HFFc6 (cell line): ENCODE results near the gene MRPL51. TPM values are rescaled to one million over a fixed set of nuclear protein-coding genes. Genes with fewer than 3 reads are reported as not detected.

Source experiments
- DNase-seq: peaks from one replicate; pipeline ENCODE4 v3.0.0-alpha.2; 2018
- H3K27ac Mint-ChIP-seq: 2 replicates; pipeline ENCODE4 v1.8.0; 2020; ENCODE audit warnings: mild to moderate bottlenecking, mixed read lengths
- H3K27me3 Mint-ChIP-seq: 2 replicates; pipeline ENCODE4 v1.8.0; 2021; ENCODE audit warnings: mild to moderate bottlenecking, moderate library complexity, mixed read lengths; ENCODE audit not compliant: insufficient read depth
- H3K36me3 Mint-ChIP-seq: 2 replicates; pipeline ENCODE4 v1.8.0; 2021; ENCODE audit warnings: low read depth, mixed read lengths
- H3K4me1 Mint-ChIP-seq: 2 replicates; pipeline ENCODE4 v1.8.0; 2020; ENCODE audit warnings: low read depth, mixed read lengths
- H3K4me3 Mint-ChIP-seq: 2 replicates; pipeline ENCODE4 v1.8.0; 2020; ENCODE audit warnings: mild to moderate bottlenecking, moderate library complexity, mixed read lengths
- H3K9me3 Mint-ChIP-seq: 2 replicates; pipeline ENCODE4 v1.8.0; 2020; ENCODE audit warnings: mild to moderate bottlenecking, mixed read lengths
- CTCF ChIP-seq: fragments of 200-600 bp; sonication (generic); IDR thresholded peaks from 2 replicates; pipeline ENCODE4 v1.5.0; 2021; ENCODE audit warnings: antibody characterized with exemption, mild to moderate bottlenecking
- total RNA-seq, 6 experiments: library from RNA; stranded (reverse); fragmentation: NEBNext Ultra II Directional; extraction: Animal tissue kit (Norgen Biotek cat#: 25700); gene quantifications; 2 replicates in 1 of 6; 3 replicates in 5 of 6; pipeline ENCODE4 v1.2.3, GENCODE V29; 2021

MRPL51 gene
- total RNA-seq, 6 experiments from 2014 or later: 227 to 290 (median 257) TPM

DNA sequence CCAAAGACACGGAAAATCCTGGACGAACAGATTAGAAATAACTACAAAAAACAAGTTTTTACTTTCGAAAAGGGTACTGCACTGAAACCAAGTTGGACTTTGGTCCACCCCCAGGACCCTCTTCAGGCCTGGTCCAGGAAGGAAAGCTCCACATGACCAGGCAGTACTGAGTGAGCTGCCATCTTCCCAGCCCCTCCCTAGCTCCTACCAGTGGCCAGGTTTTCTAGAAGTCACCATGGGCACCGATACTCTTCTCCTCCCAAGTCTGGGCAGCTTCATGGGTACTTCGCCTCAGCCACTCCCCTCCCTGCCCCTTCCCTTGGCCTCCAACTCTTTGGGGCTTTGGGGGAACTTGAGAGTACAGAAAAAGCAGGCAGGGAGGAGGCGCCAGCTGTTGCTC lies 29.2 kb downstream of the MRPL51 start:
- TF ChIP-seq CTCF: no peak
- no peak for DNase-seq
- peaks cover 21% of the 10 kb centered on the region for H3K4me1 Mint-ChIP-seq
- H3K27me3 Mint-ChIP-seq: peaks cover 6% of the 10 kb centered on the region
- H3K9me3 Mint-ChIP-seq: no peaks in the 10 kb centered on the region
- no peak overlapping the region for H3K4me3 Mint-ChIP-seq
- H3K27ac Mint-ChIP-seq: no peak overlapping the region
- peaks cover 33% of the 10 kb centered on the region for H3K36me3 Mint-ChIP-seq

DNA sequence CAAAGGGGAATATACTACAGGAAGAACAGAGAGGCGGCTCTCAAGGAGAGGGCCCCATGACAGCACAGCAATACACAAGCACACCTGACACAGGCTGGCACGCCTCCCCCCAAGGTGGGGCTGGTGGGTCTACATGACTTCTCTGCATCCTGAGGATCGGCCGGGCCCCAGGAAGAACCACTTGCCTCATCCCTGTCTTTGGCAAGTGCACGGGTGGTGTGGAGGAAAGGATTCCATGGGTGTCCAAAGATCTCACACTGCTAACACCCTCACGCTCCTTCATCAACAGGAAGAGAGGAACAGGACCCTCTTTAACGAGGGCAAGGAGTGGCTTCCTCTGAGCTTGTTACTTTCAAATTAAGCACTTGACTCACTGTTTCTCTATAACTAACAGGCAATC lies 29.8 kb downstream of the MRPL51 start:
- Mint-ChIP-seq H3K27ac (no peak overlapping the region), H3K4me3 (no peak overlapping the region), H3K4me1 (peaks cover 14% of the 10 kb centered on the region), H3K27me3 (peaks cover 3% of the 10 kb centered on the region), H3K9me3 (no peaks in the 10 kb centered on the region), H3K36me3 (peaks cover 33% of the 10 kb centered on the region)
- DNase-seq: no peak
- no peak for TF ChIP-seq CTCF

DNA sequence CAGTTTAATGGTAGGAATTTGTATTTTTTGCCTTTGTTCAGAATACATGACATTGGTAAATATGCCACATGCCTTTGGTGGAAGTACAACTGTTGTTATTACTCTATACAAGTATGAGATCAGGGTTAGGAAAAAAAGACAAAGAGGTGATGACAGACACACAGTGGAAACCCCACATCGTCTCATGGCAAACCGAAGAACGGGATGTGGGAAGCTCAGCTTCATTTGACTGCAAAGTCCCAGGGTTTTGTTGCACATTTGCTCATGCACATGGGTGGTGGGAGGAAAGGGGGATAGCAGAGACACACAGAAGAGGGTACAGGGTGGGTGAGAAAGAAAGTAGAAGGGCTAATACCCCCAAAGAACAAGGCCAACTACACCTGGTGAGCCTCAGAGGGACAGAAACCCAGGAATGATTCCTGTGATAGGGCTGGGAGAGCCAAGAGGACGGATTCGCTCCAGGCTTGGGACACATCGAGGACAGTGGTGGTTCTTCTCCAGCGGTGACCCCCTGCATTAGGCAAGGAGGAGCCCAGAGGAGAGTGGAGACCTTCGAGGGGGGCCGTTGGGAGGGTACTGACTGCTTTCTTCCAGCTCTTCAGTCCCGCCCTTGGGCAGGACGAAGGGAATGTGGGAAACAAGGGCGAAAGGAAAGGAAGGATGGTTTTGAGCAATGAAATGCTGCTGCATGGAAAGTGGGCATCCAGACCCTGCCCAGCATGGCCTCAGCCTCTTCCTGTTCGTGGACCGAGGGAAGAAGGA lies 30.6 kb downstream of the MRPL51 start:
- Mint-ChIP-seq H3K27ac (no peak overlapping the region), H3K4me1 (peaks cover 8% of the 10 kb centered on the region; the same call in 1 of the 2 replicates), H3K36me3 (peaks cover 30% of the 10 kb centered on the region), H3K9me3 (no peaks in the 10 kb centered on the region), H3K27me3 (peaks cover 3% of the 10 kb centered on the region), H3K4me3 (no peak overlapping the region)
- TF ChIP-seq CTCF: no peak
- no peak for DNase-seq

GRCh38 chr12:6461401-6462233 lies 31.4 kb downstream of the MRPL51 start:
- no peak overlapping the region for H3K27ac Mint-ChIP-seq
- DNase-seq: no peak
- H3K36me3 Mint-ChIP-seq: peaks cover 36% of the 10 kb centered on the region
- no peaks in the 10 kb centered on the region for H3K4me1 Mint-ChIP-seq
- H3K9me3 Mint-ChIP-seq: no peaks in the 10 kb centered on the region
- H3K27me3 Mint-ChIP-seq: peaks cover 4% of the 10 kb centered on the region
- no peak for TF ChIP-seq CTCF
- no peak overlapping the region for H3K4me3 Mint-ChIP-seq

- no peak for TF ChIP-seq CTCF
- no peak for DNase-seq
- no peak overlapping the region for H3K4me3 Mint-ChIP-seq
- H3K36me3 Mint-ChIP-seq: peaks cover 36% of the 10 kb centered on the region
- peaks cover 2% of the 10 kb centered on the region; the same call in 1 of the 2 replicates for H3K27me3 Mint-ChIP-seq
- no peak overlapping the region for H3K27ac Mint-ChIP-seq
- H3K9me3 Mint-ChIP-seq: no peaks in the 10 kb centered on the region
- no peaks in the 10 kb centered on the region for H3K4me1 Mint-ChIP-seq
These were observed 32.2 kb downstream of the MRPL51 start for GRCh38 chr12:6460751-6461371.
